NCI-H82 treated with DMSO at 0.1 percent for 48 hours (cell line): ENCODE data around the gene LRRC45.

Source experiments
- DNase-seq: peaks from one replicate; lab custom pipeline; 2025; ENCODE audit not compliant: unreplicated experiment; lab: John Stamatoyannopoulos, UW

LRRC45 gene

DNA sequence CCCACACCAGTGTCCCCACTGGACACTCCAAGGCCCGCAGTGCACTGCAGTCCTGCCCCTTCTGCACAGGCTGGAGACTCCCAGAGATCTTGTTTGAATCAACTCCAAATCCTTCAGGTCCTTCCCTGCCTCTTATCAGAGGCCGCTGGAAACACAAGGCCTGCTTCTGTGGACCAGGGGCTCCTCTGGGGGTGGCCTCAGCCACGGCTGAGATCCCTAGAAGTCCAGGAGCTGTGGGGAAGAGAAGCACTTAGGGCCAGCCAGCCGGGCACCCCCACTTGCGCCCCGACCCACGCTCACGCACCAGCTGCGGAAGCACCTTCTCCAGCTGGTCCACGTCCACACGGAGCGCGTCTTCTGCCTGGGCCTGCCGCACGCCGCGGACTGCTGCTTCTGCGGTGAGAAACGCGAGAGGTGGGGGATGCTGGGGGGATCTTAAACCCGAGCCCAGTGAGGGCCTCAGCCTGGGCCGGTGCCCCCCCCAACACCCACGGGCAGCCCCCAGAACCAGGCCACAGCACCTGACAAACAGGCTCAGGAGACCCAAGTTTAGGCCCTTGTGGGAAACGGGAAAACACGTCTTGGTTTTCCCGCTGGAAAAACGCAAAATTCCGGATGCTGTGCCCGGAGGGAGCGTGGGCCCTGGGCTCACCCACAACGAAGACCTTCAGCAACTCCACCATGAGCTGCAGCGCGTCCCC, 4.0 kb upstream of the LRRC45 start:
- DNase-seq = no peak

DNA sequence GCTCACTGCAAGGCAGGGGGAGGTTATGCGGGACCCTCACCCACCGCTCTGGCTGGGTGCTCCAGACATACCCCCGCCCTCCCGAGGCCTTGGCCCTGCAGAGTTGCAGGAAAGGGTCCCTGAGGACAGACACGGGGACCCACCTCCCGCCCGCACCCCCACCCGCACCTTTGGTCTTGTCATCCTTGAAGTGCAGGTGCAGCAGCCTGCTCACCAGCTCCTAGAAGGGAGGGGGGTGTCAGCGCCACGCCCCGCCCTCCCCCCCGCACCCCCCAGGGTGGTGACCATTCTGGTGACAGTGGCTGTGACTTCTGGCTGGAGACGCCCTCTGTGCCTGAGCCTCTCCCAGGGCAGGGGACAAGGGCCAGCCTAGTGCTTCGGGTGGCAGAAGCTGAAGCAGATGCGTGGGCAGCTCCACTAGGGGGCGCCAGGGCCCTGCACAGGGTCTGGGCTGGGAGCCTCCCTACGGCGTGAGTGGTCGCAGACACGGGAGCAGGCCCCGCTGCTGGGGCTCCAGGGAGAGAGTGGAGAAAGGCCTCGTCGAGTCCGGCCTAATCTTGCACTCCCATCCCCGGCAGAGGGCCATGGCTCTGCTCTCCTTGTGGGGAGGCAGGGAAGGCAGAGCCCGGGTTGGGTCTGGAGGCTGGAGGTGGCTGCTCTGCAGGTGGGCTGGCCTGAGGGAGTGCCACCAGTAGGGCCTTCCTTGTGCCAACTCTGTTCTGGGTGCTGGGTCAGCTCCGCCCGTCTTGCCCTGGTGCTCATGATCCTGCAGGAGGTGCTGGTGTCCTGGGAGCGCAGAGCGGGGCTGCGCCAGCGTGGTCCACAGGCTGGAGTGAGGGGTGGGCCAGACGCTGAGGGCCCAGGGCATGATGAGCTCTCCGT, 3.2 kb upstream of the LRRC45 start:
- DNase-seq = peak; percentile 22

DNA sequence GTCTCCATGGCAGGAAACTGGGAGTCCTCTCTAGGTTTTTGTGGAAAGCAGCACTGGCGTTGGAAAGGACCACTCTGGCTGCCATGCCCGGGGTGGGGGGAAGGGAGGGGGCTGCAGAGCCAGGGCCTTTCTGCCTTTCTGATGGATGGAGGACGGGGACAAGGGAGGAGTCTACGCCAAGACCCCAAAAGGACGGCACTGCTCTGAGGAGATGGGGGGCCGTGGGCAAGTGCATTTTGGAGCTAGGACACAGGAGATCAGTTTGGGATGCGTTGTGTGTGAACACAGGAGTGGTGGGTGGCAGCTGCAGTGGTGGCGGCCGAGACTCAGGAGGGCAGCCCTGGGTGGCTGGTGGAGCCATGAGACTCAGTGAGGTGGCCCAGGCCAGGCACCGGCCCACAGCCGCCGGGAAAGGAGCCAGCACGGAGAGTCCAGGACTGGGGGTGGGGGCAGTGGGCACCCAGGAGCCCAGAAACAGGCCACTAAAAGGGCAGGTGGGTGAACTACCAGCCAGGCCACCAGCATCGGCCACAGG, 2.5 kb upstream of the LRRC45 start:
- no peak for DNase-seq

DNA sequence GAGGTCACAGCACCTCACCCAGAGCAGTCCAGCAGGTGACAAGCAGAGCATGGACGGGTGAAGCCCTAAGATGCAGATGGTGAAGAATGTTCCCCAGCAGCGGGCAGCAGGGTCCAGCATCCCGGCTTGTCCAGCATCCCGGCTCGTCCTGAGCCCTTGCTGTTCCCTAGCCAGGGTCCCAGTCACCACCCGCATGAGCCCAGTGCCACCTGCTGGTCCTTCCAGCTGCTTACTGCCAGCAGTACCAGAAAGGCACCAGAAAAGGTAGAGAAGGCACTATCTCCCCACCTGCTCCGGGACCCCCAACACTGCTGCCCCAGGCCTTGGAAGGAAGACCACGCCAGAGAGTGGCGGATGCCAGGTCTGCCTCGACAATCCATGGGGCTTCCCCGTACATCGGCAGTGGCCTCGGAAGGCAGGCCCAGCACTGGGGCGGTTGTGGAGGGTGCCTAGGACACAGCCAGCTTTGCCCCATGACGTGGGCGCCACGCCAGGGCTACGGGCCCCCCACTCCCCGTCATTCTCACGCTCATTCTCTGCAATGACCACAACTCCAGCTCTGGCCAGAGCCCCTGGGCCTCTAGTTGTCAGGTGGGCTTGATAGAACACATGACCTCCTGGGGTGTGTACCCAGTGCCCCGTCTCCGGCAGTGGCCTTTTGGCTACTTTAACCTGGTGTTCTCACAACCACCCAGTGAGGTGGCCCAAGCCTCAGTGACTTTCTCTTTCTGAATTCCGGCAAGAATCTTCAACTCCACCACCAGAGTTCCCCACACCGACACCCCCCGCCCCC, 1.8 kb upstream of the LRRC45 start:
- DNase-seq = peak; percentile 12

DNA sequence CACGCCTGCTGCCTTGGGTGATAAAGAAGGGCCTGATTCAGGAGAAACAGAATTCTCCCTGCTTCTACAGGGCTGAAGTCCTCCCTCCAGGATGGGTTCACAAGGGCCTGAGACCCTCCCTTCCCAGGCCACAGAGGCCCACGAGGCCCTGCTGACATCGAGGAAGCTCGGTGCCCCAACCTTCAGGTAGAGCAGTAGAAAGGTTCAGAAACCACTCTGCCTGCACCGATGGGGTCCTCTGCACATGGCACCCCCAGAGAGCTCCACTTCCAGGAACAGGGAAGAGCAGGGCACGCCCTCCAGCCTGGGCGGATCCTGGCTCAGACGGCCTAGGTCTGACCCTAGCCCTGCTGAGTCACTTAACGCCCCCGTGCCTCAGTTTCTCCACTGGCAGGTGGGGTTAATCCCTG, 1.2 kb upstream of the LRRC45 start:
- no peak for DNase-seq

DNA sequence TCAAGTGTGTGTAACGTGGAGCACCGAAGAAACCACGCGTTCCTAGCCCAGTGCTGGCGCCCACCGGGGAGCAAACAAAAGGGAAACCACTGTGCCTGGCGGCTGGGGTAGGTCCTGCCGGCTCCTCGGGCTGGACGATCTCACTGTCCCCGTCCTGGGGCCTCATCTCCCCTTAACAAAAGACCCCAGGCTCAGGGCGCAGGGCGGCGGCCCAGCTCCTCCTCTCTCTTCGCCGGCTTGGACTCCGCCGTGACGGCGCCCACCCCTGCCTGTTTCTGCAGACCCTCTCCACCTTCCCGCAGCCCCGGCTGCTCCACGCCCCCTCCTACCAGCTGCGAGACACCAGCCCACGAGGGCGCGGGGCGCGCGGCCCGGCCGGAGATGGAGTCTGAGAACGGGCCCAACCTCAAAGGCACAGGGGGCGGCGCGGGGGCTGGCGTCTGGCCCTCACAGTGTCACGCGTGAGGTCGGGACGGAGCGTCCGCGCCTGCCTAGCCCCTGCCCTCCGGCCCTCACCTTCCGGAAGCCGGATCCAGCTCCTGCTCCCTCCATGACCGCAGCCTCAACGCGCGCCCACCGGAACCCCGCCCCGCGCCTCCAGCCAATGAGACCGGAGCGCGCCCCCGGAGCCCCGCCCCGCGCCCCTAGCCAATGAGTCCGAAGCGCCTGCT, 660 bp upstream of the LRRC45 start, which contains the start of gene CENPX:
CENPX (minus strand) TSS at position 569 of the 671 bp plus-strand sequence; CDS start at position 552, 17 bp downstream.
- no peak for DNase-seq

DNA sequence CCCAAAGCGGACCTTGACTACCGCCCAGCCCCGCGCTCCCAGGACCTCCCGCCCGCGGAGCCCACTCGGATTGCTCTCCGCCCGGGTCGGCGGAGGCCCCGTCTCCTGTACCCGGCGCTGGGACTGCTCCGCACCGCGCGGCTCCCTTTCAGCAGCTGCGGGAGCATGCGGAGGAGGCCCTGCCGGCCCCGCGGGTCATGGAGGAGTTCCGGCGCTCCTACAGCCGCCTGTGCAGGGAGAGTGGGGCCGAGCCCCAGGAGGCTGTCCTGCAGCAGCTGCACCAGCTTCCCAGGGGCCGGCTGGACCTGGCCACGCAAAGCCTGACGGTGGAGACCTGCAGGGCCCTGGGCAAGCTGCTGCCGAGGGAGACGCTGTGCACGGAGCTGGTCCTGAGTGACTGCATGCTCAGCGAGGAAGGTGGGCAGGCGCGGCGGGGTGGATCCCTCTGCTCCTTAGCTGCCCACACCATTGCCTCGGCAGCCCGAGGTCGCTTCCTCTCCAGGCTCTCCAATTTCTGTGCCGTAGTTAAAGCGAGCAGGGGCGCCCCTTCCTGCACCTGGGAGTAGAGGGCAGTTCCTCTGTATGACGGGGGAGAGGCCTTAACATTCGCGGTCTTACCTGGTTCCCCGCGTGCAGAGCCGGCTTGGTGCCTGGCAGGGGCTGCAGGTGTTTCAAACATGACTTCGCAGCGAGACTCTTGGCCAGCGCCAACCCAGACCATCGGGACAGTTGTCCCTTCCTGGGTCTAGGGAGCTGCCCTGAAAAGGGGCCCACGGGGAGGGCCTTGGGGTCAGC, 539 bp downstream of the LRRC45 start:
- no peak for DNase-seq

DNA sequence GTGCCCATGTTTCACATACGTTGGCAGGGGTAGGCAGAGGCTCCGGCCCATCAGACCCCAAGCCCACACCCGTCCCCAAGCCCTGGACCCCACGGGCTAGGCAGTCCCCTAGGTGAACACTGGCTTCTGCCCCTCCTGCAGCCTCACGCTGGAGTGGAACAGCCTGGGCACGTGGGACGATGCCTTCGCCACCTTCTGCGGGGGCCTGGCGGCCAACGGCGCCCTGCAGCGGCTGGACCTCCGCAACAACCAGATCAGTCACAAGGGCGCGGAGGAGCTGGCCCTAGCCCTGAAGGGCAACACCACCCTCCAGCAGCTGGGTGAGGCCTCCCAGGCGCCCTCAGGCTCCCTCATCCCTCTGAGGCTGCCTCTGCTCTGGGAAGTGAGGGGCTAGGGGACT, 1.8 kb downstream of the LRRC45 start:
- no peak for DNase-seq

DNA sequence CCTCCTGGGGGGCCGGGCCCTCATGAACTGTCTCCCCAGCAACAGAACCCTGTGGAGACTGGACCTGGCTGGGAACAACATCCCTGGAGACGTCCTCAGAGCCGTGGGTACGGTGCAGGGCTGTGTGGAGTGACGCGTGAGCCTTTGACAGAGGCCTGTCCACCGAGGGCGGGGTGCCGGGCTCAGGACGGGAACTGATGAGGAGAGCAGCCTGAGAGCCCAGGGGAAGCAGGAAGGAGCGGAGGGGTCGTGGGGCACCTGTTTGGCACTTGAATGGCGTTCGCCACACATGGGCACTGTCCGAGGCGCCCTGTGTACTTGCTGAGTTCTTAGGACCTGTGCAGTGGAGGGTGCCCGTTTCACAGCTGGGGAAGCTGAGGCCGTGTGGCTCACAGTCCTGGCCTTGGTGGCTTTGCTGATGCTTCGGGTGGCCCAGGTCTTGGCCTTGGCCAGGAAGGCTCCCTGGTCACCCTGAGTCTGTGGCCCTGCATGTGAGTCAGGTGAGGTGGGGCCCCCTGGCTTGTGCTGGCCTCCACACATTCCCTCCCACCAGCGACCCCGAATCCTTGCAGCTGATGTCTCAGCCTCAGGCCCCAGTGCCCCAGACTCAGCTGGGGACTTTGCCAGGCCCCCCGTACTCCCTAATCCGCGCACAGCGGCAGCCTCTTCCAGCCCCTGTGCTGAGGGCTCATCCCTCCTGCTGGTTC, 2.4 kb downstream of the LRRC45 start:
- DNase-seq = no peak

DNA sequence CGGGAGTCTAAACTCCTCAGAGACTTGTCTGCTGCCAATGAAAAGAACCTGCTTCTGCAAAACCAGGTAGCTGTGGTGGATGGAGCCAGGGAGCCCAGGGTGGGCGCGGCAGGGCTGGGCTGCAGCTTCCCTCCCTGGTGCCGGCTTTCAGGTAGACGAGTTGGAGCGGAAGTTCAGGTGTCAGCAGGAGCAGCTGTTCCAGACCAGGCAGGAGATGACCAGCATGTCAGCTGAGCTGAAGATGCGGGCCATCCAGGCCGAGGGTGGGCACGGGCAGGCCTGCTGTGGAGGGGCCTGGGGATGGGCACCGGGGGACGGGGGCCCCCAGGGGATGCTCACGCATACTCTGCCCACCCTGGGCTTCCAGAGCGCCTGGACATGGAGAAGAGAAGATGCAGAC, 5.1 kb downstream of the LRRC45 start:
- DNase-seq = no peak

DNA sequence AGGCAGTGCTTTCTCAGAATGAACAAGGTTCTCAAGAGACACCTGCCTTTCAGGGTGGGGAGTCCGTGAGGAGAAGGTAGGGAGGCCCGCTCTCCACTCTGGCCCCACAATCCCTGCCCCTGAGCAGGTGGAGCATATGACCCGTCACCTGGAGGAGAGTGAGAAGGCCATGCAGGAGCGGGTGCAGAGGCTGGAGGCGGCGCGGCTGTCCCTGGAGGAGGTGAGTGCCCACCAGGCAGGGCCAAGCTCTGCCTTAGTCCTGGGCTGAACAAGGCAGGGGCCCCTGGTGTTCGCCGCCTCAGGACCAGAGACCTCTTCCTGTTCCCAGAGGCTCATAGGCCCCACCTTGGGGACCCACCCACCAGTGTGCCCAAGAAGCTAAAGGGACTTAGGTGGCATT, 5.9 kb downstream of the LRRC45 start:
- no peak for DNase-seq

DNA sequence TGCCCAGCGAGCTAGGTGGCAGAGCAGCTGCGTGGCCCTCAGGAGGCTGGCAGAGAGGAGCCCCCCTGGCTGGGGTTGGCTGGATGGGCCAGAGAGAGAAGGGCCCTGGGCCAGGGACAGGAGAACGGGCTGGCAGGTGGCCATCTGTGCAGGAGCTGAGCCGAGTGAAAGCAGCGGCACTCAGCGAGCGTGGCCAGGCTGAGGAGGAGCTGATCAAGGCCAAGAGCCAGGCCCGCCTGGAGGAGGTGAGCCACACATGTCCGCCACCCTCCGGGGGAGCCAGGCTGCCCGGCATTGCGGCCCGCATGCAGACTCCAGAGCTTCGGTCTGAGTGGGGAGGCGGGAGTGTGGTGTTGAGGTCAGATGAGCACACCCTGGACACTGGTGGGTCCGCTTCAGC, 6.3 kb downstream of the LRRC45 start:
- no peak for DNase-seq

DNA sequence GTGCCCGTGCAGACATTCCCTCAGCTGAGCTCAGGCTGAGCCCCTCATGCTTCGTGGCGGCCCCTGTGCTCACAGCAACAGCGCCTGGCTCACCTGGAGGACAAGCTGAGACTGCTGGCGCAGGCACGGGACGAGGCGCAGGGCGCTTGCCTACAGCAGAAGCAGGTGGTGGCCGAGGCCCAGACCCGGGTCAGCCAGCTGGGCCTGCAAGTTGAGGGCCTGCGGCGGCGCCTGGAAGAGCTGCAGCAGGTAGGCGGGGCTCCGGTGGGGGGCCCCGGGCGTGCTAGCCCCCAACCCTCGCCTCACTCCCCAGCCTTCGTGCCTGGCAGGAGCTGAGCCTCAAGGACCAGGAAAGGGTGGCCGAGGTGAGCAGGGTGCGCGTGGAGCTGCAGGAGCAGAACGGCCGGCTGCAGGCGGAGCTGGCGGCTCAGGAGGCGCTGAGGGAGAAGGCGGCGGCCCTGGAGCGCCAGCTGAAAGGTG, 6.9 kb downstream of the LRRC45 start:
- no peak for DNase-seq

DNA sequence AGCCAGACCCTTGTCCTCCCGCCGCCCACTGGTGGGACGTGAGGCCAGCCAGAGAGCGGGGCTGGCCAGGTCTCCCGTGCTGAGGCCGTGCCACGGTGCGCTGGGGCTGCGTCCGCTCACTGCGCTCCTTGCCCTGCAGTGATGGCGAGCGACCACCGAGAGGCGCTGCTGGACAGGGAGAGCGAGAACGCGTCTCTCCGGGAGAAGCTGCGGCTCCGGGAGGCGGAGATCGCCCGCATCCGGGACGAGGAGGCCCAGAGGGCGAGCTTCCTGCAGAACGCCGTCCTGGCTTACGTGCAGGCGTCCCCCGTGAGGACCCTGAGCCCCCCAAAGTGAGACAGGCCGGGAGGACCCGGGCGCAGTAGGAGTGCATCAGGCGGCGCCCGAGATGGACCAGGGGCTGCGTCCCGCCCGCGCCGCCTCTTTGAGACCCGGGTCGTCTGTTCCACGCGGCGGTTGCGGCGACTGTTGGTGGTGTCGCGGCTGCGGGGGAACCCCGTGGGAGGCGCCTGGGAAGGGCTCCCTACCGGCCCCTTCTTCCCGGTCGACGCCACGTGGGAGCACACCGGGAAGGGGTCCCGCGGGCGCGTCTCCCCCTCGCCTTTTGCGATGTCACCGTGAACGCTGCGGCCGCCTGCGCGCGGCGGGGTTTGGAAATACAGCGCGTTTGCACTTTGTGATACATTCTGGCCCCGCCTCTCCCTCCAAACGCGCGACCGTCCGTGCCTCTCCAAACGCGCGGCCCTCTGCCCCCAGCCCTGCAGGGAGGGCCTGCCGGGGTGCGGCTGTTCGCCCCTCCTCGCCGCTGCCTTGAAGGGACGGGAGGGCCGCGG, 7.6 kb downstream of the LRRC45 start:
- DNase-seq = peak; percentile 16

DNA sequence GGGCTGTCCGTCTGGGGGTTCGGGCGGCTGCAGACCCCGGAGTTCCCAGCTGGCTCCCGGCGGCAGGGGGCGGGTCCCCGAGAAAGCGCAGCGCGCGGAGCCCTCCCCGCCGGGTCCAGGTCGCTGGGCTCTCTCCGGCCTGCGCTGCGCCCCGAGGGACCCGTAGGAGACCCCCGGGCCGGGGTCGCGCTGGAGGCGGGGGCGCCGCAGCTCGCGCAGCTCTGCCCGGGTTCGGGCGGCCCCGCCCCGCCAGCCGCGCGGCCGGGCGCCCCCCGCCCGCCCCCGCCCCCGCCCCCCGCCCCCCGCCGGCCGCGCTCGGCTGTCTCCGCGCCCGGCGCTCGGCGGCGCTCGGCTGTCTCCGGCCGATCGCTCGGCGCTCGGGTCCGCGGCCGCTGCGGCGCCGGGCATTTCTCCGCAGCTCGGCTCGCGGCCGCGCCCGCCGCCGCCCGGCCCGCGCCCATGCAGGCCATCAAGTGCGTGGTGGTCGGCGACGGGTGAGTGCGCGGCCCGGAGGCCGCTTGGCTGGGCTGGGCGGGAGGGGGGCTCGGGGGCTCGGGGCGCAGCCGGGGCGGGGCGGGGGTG, 8.3 kb downstream of the LRRC45 start, which contains the start of gene RAC3:
RAC3 (plus strand) TSS at position 376 of the 582 bp plus-strand sequence; CDS start at position 460, 84 bp downstream.
- DNase-seq = no peak

DNA sequence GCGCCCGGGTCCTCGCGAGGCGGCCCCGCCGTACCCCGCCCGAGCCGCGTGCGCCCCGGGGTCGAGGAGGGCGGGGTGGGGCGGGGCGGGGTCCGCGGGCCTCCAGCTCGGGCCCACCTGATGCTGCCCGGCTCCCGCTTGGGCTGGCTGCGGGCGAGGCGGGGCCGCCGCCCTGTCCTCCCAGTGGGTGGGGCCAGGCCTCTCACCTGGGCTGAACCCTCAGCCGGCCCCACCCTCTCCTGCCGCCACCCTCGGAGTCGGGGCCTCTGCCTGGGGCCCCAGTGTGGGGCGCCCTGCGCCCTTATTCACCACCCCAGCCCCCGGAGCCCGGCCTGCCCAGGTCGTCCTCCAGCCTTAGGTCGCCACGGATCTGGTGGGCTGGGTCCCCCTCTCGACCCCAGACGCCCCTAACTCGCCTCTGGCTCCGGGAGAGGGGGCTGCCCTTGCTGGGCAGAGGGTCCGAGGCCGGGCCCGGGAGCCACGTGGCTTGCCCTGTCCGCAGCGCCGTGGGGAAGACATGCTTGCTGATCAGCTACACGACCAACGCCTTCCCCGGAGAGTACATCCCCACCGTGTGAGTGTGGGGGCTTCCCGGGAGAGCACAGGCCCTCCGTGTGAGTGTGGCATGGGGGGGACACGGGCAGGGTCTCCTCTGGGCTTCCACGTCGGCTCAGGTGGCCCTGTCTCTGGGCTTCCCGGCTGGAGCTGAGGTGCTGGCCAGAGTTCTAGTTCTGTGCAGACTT, 9.0 kb downstream of the LRRC45 start:
- DNase-seq = peak; percentile 22
